Renal cortex interstitium (tissue), 15 donors: ENCODE measurements around the gene ZNF480. TPM values are rescaled to one million over a fixed set of nuclear protein-coding genes. Genes with fewer than 3 reads are reported as not detected.
"Not testable (repeated sequence)": the region's sequence is repeated elsewhere in the genome, so short reads cannot be mapped to it uniquely, and the experiment has no call there.

ENCODE experiments used
- DNase-seq, 11 donors: peaks; one replicate each; pipeline ENCODE4 v3.0.0-alpha.2; 2013; ENCODE audit warnings: low read depth in 9 of 11, low spot score in 4 of 11; ENCODE audit errors: extremely low read depth in 1 of 11
- long read RNA-seq, 16 experiments: transcript quantifications; one replicate each; lab custom pipeline, GENCODE V29; 2026
- polyA plus RNA-seq, 3 donors: library from polyadenylated mRNA; unstranded; fragments of 120-200 nt; gene quantifications; one replicate each; pipeline ENCODE4 v1.2.1, GENCODE V29; 2013; ENCODE audit not compliant: insufficient read length in 3 of 3

ZNF480 gene
- 10 to 100 TPM; 15.8 to 19.1 (median 17.2) TPM for polyA plus RNA-seq
- long read RNA-seq, donor 1, full-length matches to known transcripts: 3 of 3 reads
- long read RNA-seq, donor 1, partial matches to known transcripts: 0 of 3 reads
- long read RNA-seq, donor 1, other reads (novel, unspliced or antisense): 0 of 3 reads
- long read RNA-seq, donor 2, full-length matches to known transcripts: 3 of 3 reads
- long read RNA-seq, donor 2, partial matches to known transcripts: 0 of 3 reads
- long read RNA-seq, donor 2, other reads (novel, unspliced or antisense): 0 of 3 reads
- long read RNA-seq, donor 3, full-length matches to known transcripts: 1 of 1 reads
- long read RNA-seq, donor 3, partial matches to known transcripts: 0 of 1 reads
- long read RNA-seq, donor 3, other reads (novel, unspliced or antisense): 0 of 1 reads
- long read RNA-seq, donor 4, full-length matches to known transcripts: 3 of 3 reads
- long read RNA-seq, donor 4, partial matches to known transcripts: 0 of 3 reads
- long read RNA-seq, donor 4, other reads (novel, unspliced or antisense): 0 of 3 reads
- long read RNA-seq, donor 5, full-length matches to known transcripts: 4 of 4 reads
- long read RNA-seq, donor 5, partial matches to known transcripts: 0 of 4 reads
- long read RNA-seq, donor 5, other reads (novel, unspliced or antisense): 0 of 4 reads
- long read RNA-seq, donor 6, full-length matches to known transcripts: 3 of 3 reads
- long read RNA-seq, donor 6, partial matches to known transcripts: 0 of 3 reads
- long read RNA-seq, donor 6, other reads (novel, unspliced or antisense): 0 of 3 reads
- long read RNA-seq, donor 7, full-length matches to known transcripts: 4 of 4 reads
- long read RNA-seq, donor 7, partial matches to known transcripts: 0 of 4 reads
- long read RNA-seq, donor 7, other reads (novel, unspliced or antisense): 0 of 4 reads
- long read RNA-seq, donor 8, full-length matches to known transcripts: 7 of 7 reads
- long read RNA-seq, donor 8, partial matches to known transcripts: 0 of 7 reads
- long read RNA-seq, donor 8, other reads (novel, unspliced or antisense): 0 of 7 reads
- long read RNA-seq, donor 9, full-length matches to known transcripts: 5 of 5 reads
- long read RNA-seq, donor 9, partial matches to known transcripts: 0 of 5 reads
- long read RNA-seq, donor 9, other reads (novel, unspliced or antisense): 0 of 5 reads
- long read RNA-seq, donor 10, full-length matches to known transcripts: 1 of 1 reads
- long read RNA-seq, donor 10, partial matches to known transcripts: 0 of 1 reads
- long read RNA-seq, donor 10, other reads (novel, unspliced or antisense): 0 of 1 reads
- long read RNA-seq, donor 11: 0 reads
- long read RNA-seq, donor 12: 0 reads
- long read RNA-seq, donor 13, full-length matches to known transcripts: 10 of 10 reads
- long read RNA-seq, donor 13, partial matches to known transcripts: 0 of 10 reads
- long read RNA-seq, donor 13, other reads (novel, unspliced or antisense): 0 of 10 reads
- long read RNA-seq, donor 14, full-length matches to known transcripts: 1 of 1 reads
- long read RNA-seq, donor 14, partial matches to known transcripts: 0 of 1 reads
- long read RNA-seq, donor 14, other reads (novel, unspliced or antisense): 0 of 1 reads
- long read RNA-seq, donor 15, full-length matches to known transcripts: 2 of 2 reads
- long read RNA-seq, donor 15, partial matches to known transcripts: 0 of 2 reads
- long read RNA-seq, donor 15, other reads (novel, unspliced or antisense): 0 of 2 reads
- long read RNA-seq, donor 16, full-length matches to known transcripts: 3 of 3 reads
- long read RNA-seq, donor 16, partial matches to known transcripts: 0 of 3 reads
- long read RNA-seq, donor 16, other reads (novel, unspliced or antisense): 0 of 3 reads

DNA sequence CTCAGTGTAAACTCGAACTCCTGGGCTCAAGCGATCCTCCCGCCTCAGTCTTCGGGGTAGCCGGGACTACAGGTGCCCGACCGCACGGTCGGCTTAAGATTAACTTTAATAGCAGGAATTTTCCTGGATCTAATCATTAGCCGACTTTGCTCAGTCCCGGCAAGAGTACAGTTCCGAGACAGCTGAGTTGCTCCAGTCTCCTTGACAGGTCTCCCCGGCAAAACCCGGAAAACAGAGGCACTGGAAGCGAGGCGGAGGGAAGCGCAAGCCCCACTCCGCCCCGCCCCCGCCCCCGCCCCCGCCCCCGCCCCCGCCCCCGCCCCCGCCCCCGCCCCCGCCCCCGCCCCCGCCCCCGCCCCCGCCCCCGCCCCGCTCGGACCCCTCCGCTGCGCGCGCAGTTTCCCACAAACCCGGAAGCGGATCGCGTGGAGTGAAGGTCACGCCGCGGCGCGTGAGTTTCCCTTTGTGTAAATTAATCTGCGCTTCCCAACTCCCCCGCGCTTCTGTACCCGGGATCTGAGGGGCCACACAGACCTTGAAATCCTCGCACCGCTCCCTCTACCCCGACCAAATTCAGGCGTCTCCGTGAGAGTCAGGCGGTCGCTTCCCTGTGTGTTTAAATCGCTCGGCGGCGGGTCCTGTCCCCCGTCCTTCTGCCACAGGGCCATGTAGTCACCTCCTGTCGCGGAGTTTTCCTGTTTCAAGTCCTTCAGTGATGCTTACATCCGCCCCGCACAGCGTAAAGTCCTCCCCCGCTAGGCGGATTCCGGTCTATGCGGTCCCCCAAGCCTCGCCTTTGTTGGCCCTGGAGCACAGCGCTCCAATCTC, at the start of gene ZNF480:
Gene ZNF480 (plus strand): TSS at position 397 of the 828 bp plus-strand sequence. CDS start 3,244 bp downstream, outside the sequence.
- peak; percentile 59 to 87 (median 72) for DNase-seq

- DNase-seq: peak in 3 of 11 donors; percentile 5 to 25 (median 7)
Measured at GRCh38 chr19:52248241-52248640, 48.7 kb upstream of the ZNF480 start.

- DNase-seq: no peak
Measured at GRCh38 chr19:52258426-52258825, 38.5 kb upstream of the ZNF480 start.

DNA sequence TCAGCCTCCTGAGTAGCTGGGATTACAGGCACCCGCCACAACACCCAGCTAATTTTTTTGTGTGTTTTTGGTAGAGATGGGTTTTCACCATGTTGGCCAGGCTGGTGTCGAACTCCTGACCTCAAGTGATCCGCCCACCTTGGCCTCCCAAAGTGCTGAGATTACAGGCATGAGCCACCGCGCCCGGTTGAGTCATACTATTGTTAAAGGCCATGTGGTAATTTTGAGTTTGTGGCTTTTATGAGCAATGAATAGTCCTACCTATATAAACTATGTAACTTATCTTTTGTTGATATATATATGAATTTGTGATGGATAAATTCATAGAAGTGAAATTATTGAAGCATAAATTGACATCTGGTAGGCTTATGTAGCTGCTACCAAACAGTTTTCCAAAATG, 31.4 kb upstream of the ZNF480 start:
- not testable (repeated sequence) for DNase-seq

DNA sequence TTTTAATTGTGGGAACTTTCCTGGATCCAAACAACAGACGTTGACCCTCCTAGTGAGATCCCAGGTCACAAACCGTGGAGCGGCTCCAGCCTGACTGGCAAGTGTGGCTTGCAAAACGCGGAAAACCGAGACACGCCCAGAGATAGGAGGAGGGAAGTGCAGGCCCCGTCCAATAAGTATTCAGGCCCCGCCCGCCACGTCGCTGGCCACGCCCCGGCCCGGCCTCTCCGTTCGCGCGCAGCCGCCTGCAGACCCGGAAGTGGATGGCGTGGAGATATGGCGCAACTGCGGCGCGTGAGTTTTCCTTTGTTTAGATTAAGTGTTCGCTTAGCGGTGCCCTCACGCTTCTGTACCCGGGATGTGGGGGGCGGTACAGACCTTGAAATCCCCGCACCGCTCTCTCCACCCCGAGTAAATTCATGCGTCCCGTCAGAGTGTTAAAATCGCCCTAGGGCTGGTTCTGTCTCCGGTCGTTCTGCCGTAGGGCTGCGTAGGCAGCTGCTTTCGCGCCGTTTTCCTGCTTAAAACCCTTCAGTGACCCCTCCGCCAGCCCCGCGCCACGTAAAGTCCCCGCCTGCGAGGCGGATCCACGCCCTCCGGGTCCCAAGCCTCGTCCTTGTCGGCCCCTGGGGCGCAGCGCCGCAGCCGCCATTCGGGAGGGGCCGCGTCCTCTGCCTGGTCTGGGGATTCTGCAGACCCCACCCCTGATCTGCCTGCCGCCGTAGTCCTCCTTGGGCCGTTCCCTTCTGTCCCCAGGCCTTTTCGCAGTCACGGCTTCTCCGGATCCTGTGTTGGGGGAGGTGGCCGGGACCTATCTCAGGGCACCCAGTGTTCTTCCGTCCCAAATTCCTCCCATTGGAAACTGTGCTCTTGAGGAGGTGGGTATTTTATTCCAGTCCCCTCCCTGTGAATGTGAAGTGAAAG, 27.4 kb upstream of the ZNF480 start, which contains the start of gene ZNF766:
Gene ZNF766 (plus strand): TSS at position 250 of the 924 bp plus-strand sequence. CDS start 27 bp downstream, at position 277.
- DNase-seq: peak; percentile 79 to 94 (median 91)

DNA sequence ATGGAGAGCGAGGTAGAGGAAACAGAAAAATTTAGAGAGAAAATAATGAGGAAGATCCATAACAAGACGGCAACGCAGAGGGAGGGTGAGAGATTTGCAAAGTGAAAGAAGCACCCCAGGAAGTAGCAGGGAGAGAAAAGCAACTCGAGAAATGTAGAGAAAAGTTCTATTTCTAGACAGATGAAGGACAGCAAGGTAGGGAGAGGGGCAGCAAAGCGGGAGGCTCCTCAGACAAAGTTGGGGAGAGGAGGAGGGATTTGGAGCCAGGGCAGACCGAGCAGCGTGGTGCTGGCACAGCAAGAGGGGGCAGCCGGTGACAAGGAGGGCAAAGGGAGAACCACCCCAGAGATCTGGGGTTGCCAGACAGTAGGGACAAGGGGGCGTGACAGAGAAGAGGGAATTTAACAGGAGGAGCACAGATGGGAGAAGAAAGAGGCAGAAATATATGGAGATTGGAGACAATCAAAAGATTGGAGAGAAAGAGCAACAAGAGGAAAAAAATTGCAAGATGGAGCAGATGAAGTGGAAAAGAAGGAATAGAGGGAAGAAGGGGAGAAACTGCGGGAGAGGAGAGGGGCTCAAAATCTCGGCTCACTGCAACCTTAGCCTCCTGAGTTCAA, 26.6 kb upstream of the ZNF480 start:
- peak in 2 of 11 donors; percentile 13 to 40 for DNase-seq

DNA sequence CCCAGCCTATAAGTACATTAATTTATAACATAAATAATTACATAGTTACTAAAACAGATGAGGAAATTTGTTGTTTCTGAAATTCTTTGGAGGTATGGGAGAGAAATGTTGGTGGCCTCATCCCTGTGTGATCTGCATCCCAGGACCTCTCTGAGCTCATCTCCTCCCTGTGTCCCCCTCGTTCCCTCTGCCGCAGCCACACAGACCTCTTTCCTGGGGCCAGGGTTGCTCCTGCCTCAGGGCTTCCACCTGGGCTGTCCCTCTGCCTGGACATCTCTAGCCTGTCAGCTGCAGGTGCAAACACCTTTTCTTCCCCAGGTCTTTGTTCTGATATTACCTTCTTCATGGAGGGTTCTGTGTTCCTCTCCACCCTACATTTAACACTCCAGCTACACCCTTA, 23.7 kb upstream of the ZNF480 start:
- no peak for DNase-seq

DNA sequence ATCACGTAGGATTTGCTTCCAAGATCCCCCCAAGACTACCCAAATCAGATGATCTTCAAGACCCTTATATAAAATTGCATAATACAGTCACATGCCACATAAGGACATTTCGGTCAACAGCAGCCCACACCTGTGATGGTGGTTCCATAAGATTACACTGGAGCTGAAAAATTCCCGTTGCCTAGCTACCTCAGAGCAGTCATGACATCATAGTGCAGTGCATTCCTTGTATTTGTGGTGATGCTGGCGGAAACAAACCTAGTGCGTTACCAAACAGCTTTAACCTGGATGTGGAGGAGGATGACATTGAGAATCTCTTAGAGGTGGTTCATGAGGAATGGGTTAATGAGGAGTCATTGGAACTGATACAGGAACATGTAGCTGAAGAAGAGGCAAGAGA, 22.8 kb upstream of the ZNF480 start:
- DNase-seq: no peak

DNA sequence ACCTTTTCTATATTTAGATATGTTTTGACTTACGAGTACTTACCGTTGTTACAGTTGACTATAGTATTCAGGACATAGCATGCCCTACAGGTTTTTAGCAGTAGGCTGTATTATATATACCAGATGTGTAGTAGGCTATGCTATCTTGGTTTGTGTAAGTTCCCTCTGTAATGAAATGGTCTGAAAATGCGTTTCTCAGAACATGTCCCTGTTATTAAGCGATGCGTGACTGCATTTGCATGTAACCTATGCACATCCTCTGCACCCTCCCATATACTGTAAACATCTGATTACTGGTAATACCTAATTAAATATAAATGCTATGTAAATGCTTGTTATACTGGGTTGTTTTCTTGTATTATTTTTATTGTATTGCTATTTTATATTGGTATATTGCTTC, 21.0 kb upstream of the ZNF480 start:
- no peak for DNase-seq

- no peak for DNase-seq
Measured at GRCh38 chr19:52277471-52277870, 19.5 kb upstream of the ZNF480 start.

DNA sequence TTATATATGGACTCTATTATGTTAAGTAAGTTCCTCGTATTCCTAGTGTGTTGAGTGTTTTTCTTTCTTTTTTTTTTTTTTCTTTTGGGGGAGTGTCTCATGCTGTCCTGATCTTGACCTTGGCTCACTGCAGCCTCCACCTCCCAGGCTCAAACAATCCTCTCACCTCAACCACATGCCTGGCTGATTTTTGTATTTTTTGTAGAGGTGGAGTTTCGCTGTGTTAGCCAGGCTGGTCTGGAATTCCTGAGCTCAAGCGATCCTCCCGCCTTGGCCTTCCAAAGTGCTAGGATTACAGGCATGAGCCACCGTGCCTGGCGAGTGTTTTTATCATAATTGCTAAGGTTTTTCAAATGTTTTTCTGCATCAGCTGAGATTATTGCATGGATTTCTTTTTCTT, 10.7 kb upstream of the ZNF480 start:
- no peak for DNase-seq

DNA sequence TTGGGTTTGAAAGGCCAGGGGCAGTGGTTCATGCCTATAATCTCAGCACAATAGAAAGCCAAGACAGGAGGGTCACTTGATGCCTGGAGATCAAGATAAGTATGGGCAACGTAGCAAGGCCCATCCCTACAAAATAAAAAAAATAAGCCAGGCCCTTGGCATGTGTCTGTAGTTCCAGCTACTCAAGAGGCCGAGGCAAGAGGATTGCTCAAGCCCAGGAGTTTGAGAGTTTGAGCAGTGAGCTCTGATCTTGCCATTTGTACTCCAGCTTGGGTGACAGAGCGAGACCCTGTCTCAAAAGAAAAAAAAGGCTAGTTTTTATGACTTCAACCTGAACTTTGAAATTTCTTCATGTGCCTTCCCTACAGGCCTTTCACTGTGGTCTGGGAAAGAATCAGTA, 5.2 kb upstream of the ZNF480 start:
- DNase-seq: no peak

DNA sequence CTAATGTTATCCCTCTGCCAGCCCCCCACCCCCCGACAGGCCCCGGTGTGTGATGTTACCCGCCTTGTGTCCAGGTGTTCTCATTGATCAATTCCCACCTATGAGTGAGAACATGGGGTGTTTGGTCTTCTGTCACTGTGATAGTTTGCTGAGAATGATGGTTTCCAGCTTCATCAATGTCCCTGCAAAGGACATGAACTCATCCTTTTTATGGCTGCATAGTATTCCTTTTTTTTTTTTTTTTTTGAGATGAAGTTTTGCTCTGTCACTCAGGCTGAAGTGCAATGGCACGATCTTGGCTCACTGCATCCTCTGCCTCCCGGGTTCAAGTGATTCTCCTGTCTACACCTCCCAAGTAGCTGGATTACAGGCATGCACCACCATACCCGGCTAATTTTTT, 4.0 kb upstream of the ZNF480 start:
- not testable (repeated sequence) for DNase-seq

DNA sequence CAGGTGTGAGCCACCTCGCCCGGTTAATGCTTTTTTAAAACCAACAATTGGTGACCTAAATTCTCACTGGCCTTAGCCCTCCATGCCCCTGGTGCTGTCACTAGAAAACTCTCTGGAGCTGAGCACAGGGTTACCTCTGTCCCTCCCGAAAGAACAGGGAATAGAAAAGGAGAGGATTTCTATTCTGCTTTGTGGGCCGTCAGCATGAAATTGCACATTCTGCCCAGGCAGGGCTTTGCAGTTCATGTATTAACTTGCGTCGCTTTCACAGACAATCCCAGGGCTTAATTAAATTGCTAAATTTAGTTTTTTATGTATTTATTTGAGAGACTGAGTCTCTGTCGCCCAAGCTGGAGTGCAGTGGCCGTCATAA, 583 bp upstream of the ZNF480 start:
- peak in 1 of 11 donors; percentile 1 for DNase-seq

DNA sequence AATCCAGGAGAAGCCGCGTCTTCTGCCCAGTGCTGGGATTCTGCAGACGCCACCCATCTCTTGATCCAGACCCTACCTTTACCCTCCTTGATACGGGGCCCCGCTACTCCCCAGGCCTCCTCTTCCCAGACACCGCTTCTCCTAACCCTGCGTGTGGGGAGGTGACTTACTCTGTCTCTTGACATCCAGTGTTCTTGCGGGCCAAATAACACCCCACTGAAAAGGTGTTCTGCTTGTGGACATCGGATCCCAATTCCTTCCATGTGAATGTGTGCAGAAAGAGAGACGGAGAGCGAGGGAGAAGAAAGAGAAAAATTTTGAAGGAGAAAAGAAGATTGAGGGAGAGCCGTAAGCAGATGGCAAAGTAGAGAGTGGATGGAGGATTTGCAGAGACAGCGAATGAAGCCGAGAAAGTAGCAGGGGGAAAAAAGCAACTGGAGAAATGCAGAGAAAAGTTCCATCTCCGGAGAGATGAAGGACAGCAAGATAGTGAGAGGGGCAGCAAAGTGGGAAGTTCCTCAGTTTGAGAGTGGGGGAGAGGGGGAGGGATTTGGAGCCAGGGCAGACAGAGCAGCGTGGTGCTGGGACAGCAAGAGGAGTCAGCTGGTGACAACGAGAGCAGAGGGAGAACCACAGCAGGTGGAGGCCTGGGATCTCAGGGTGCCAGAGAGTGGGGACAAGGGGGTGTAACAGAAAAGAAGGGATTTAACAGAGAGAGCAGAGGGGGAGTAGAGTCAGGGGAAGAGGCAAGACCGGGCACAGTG, 814 bp downstream of the ZNF480 start:
- peak in 3 of 11 donors; percentile 6 to 9 (median 8) for DNase-seq
